HCT116 (cell line): ENCODE results near the gene TBX2. TPM values are rescaled to one million over a fixed set of nuclear protein-coding genes. Genes with fewer than 3 reads are reported as not detected.

ENCODE experiments used
- ATAC-seq: fragments of 200-7000 bp; cut with Tn5 transposase; 2 replicates; pipeline ENCODE4 v1.9.1; 2020; ENCODE audit warnings: mild to moderate bottlenecking, moderate library complexity
- BruUV-seq: library from RNA; stranded (reverse); fragments of 400-500 nt; replicated peaks from 2 replicates; lab custom pipeline; 2021; lab: Mats Ljungman, UMichigan
- CTCF ChIA-PET: fragments of 300-600 bp; sonication (Branson Sonifier 250); formaldehyde crosslinking; loops from one replicate; lab custom pipeline; 2021; ENCODE audit warnings: antibody characterized with exemption; lab: Charles Lee
- POLR2A ChIA-PET: fragments of 300-600, 350-600 bp; sonication (Branson Sonifier 250); formaldehyde crosslinking; loops from one replicate; lab custom pipeline; 2021; ENCODE audit warnings: antibody characterized with exemption; lab: Charles Lee
- RAD21 ChIA-PET, 2 experiments: fragments of 300-600 bp; sonication (Branson Sonifier 250); formaldehyde crosslinking; loops; one replicate each; lab custom pipeline; 2023; ENCODE audit warnings: low total read pairs in 2 of 2; ENCODE audit not compliant: uncharacterized antibody in 2 of 2, unreplicated experiment in 2 of 2, low non-redundant PET in 1 of 2; lab: Charles Lee
- DNase-seq: peaks from one replicate; pipeline ENCODE4 v3.0.0-alpha.2; 2010; ENCODE audit warnings: low read depth, low spot score
- H2AFZ ChIP-seq: fragments of 200-600 bp; shearing (Covaris generic), sonication (generic); 2 replicates; pipeline ENCODE4 v1.6.1; 2017; ENCODE audit warnings: low read depth, mixed run types, mixed read lengths, antibody characterized with exemption, low read length; ENCODE audit not compliant: poor library complexity, severe bottlenecking
- H3K27ac ChIP-seq: 2 replicates; pipeline ENCODE4 v1.5.1; 2012; ENCODE audit warnings: low read depth, low read length
- H3K27me3 ChIP-seq: fragments of 200-600 bp; sonication (generic); 2 replicates; pipeline ENCODE4 v1.6.1; 2016; ENCODE audit warnings: mixed run types, low read length, mixed read lengths; ENCODE audit not compliant: insufficient read depth
- H3K36me3 ChIP-seq, 2 experiments: fragments of 200-500 bp in 1 of 2; fragments of 200-600 bp in 1 of 2; sonication (Bioruptor generic) in 1 of 2; sonication (generic) in 1 of 2; 2 replicates each; pipeline versions ENCODE4 v1.5.1 to v1.6.1; 2014 to 2016; ENCODE audit warnings: low read length in 2 of 2, inconsistent platforms in 1 of 2, mixed read lengths in 1 of 2, mixed run types in 1 of 2; ENCODE audit not compliant: insufficient read depth in 2 of 2, control insufficient read depth in 1 of 2
- H3K4me1 ChIP-seq, 2 experiments: fragments of 200-600 bp in 1 of 2; sonication (generic) in 1 of 2; 2 replicates each; pipeline versions ENCODE4 v1.5.1 to v1.6.1; 2012 to 2017; ENCODE audit warnings: low read length in 2 of 2, inconsistent platforms in 1 of 2, mild to moderate bottlenecking in 1 of 2, mixed read lengths in 1 of 2, mixed run types in 1 of 2, moderate library complexity in 1 of 2; ENCODE audit not compliant: insufficient read depth in 2 of 2, control insufficient read depth in 1 of 2
- H3K4me2 ChIP-seq: fragments of 200-600 bp; sonication (generic); 2 replicates; pipeline ENCODE4 v1.6.1; 2017; ENCODE audit warnings: mixed run types, low read length, mixed read lengths
- H3K4me3 ChIP-seq, 2 experiments: fragments of 200-600 bp in 1 of 2; sonication (generic) in 1 of 2; replicated peaks in 1 of 2; 2 replicates each; pipeline ENCODE4 v1.5.1; 2011 to 2016; ENCODE audit warnings: low read length in 2 of 2, control low read depth in 1 of 2, low read depth in 1 of 2, mild to moderate bottlenecking in 1 of 2, mixed read lengths in 1 of 2, mixed run types in 1 of 2
- H3K79me2 ChIP-seq: fragments of 200-600 bp; sonication (generic); 2 replicates; pipeline ENCODE4 v1.6.1; 2017; ENCODE audit warnings: mild to moderate bottlenecking, mixed run types, low read length, moderate library complexity, mixed read lengths; ENCODE audit not compliant: insufficient read depth
- H3K9ac ChIP-seq: fragments of 200-600 bp; sonication (generic); 2 replicates; pipeline ENCODE4 v1.6.1; 2016; ENCODE audit warnings: low read length, mixed read lengths
- H3K9me2 ChIP-seq: fragments of 200-600 bp; sonication (generic), shearing (Covaris generic); 2 replicates; pipeline ENCODE4 v1.6.1; 2017; ENCODE audit warnings: mixed run types, mild to moderate bottlenecking, moderate library complexity; ENCODE audit not compliant: insufficient read depth
- H3K9me3 ChIP-seq, 2 experiments: fragments of 200-500 bp in 1 of 2; fragments of 200-600 bp in 1 of 2; sonication (Bioruptor generic) in 1 of 2; sonication (generic) in 1 of 2; 2 replicates each; pipeline ENCODE4 v1.6.1; 2014 to 2017; ENCODE audit warnings: low read length in 2 of 2, mixed read lengths in 2 of 2, inconsistent platforms in 1 of 2, low read depth in 1 of 2, mild to moderate bottlenecking in 1 of 2, mixed run types in 1 of 2, moderate library complexity in 1 of 2; ENCODE audit not compliant: control insufficient read depth in 1 of 2, insufficient read depth in 1 of 2
- H4K20me1 ChIP-seq: fragments of 200-600 bp; sonication (generic), shearing (Covaris generic); 2 replicates; pipeline ENCODE4 v1.6.1; 2017; ENCODE audit warnings: mixed run types, mild to moderate bottlenecking, moderate library complexity; ENCODE audit not compliant: insufficient read depth
- ATF3 ChIP-seq: IDR thresholded peaks from 2 replicates; pipeline ENCODE4 v1.6.1; 2012
- CBX3 ChIP-seq: IDR thresholded peaks from 2 replicates; pipeline ENCODE4 v1.6.1; 2012; ENCODE audit warnings: low read depth
- CTCF ChIP-seq, 3 experiments: fragments of 200-600 bp in 1 of 3; sonication (generic) in 1 of 3; IDR thresholded peaks in 2 of 3; conservative IDR thresholded peaks in 1 of 3; 2 replicates each; pipeline ENCODE4 v1.5.1; 2012 to 2017; ENCODE audit warnings: low read depth in 2 of 3, low read length in 2 of 3, antibody characterized with exemption in 1 of 3, borderline replicate concordance in 1 of 3, control low read depth in 1 of 3, mild to moderate bottlenecking in 1 of 3, mixed read lengths in 1 of 3, mixed run types in 1 of 3, moderate library complexity in 1 of 3; ENCODE audit not compliant: insufficient read depth in 1 of 3
- EGR1 ChIP-seq: IDR thresholded peaks from 2 replicates; pipeline ENCODE4 v1.6.1; 2012; ENCODE audit warnings: low read depth
- ELF1 ChIP-seq: IDR thresholded peaks from 2 replicates; pipeline ENCODE4 v1.6.1; 2012; ENCODE audit warnings: low read depth, borderline replicate concordance
- FOSL1 ChIP-seq: IDR thresholded peaks from 2 replicates; pipeline ENCODE4 v1.6.1; 2012; ENCODE audit warnings: low read depth
- JUND ChIP-seq: IDR thresholded peaks from 2 replicates; pipeline ENCODE4 v1.6.1; 2012
- POLR2AphosphoS5 ChIP-seq: IDR thresholded peaks from 2 replicates; pipeline ENCODE4 v1.6.1; 2011; ENCODE audit warnings: mild to moderate bottlenecking, low read depth, low read length, moderate library complexity
- RAD21 ChIP-seq: IDR thresholded peaks from 2 replicates; pipeline ENCODE4 v1.6.1; 2012; ENCODE audit warnings: low read depth, mild to moderate bottlenecking
- SP1 ChIP-seq: IDR thresholded peaks from 2 replicates; pipeline ENCODE4 v1.6.1; 2012; ENCODE audit warnings: low read depth
- SRF ChIP-seq: IDR thresholded peaks from 2 replicates; pipeline ENCODE4 v1.6.1; 2012; ENCODE audit warnings: low read depth
- TCF7L2 ChIP-seq: IDR thresholded peaks from 2 replicates; pipeline ENCODE4 v1.7.0; 2011; ENCODE audit warnings: borderline replicate concordance, inconsistent platforms; ENCODE audit not compliant: insufficient read depth, insufficient read length; ENCODE audit errors: extremely low read depth
- YY1 ChIP-seq: IDR thresholded peaks from 2 replicates; pipeline ENCODE4 v1.6.1; 2011; ENCODE audit warnings: low read length, low read depth, moderate library complexity, mild to moderate bottlenecking; ENCODE audit not compliant: insufficient replicate concordance; ENCODE audit errors: extremely low read depth
- ZBTB33 ChIP-seq: IDR thresholded peaks from 2 replicates; pipeline ENCODE4 v1.6.1; 2011; ENCODE audit warnings: mild to moderate bottlenecking, low read length, moderate library complexity; ENCODE audit not compliant: insufficient replicate concordance; ENCODE audit errors: extremely low read depth
- ZFX ChIP-seq: fragments of 450-650 bp; IDR thresholded peaks from 2 replicates; pipeline ENCODE4 v1.6.1; 2017
- intact Hi-C: fragments of 100-400 bp; cut with micrococcal nuclease; formaldehyde crosslinking; loops from 2 replicates; pipeline ENCODE4 v1.10.0; 2022
- total RNA-seq: library from RNA; stranded (reverse); gene quantifications from one replicate; pipeline ENCODE4 v1.2.1, GENCODE V29; 2021; ENCODE audit not compliant: unreplicated experiment

Gene TBX2
- total RNA-seq, 1 experiment from 2014 or later: 0.71 TPM

- DNase-seq (no peak), ATAC-seq (no peak)
- H4K20me1 ChIP-seq: no peaks in the 10 kb centered on the region
- no peak overlapping the region for H3K4me3 ChIP-seq
- no peak overlapping the region for H3K4me2 ChIP-seq
- CTCF ChIA-PET: interaction anchor here (1.2 kb wide), 1 partner anchor 23 kb away, joined by 4 read pairs; no protein-coding TSS in a partner anchor
- no peak overlapping the region for H2AFZ ChIP-seq
- TF ChIP-seq ATF3: no peak
- no peak for TF ChIP-seq POLR2AphosphoS5
- no peak for TF ChIP-seq RAD21
- TF ChIP-seq CTCF (IDR thresholded peaks at IDR 0.05 in 2 of 3, conservative IDR thresholded peaks at IDR 0.05 in 1 of 3; ENCODE audit: borderline replicate concordance in 1 of 3, insufficient read depth in 1 of 3, low read depth in 2 of 3, low read length in 2 of 3): no peak
- no peak for TF ChIP-seq SRF
- TF ChIP-seq ELF1: no peak
- no peak for TF ChIP-seq ZFX
- TF ChIP-seq SP1: no peak
- TF ChIP-seq TCF7L2: no peak
- TF ChIP-seq CBX3: no peak
- no peak for TF ChIP-seq YY1
- no peak for TF ChIP-seq EGR1
- TF ChIP-seq FOSL1: no peak
- no peak for TF ChIP-seq ZBTB33
- TF ChIP-seq JUND: no peak
- no peaks in the 10 kb centered on the region for H3K4me1 ChIP-seq
- H3K9me2 ChIP-seq: no peaks in the 10 kb centered on the region
- H3K27me3 ChIP-seq: no peaks in the 10 kb centered on the region
- H3K36me3 ChIP-seq: no peaks in the 10 kb centered on the region
- RAD21 ChIA-PET: no interaction called here
- no peak overlapping the region for H3K9ac ChIP-seq
- BruUV-seq: no TSS peak
- no peaks in the 10 kb centered on the region for H3K79me2 ChIP-seq
- POLR2A ChIA-PET: no interaction called here
- intact Hi-C loops: no loop called here
- H3K27ac ChIP-seq: no peak overlapping the region
- no peaks in the 10 kb centered on the region for H3K9me3 ChIP-seq
Measured at GRCh38 chr17:61371179-61371578, 28.5 kb upstream of the TBX2 start.
